ENCODE measurements around the gene RBM17.

The RBM17 gene

GRCh38 chr10:6097063-6097462, 8.2 kb downstream of the RBM17 start:
- TF ChIP-seq CTCF (conservative IDR thresholded peaks at IDR 0.05): no peak
- no peak overlapping the region for H3K27ac ChIP-seq

- no peak overlapping the region for H3K27ac ChIP-seq
- TF ChIP-seq CTCF (conservative IDR thresholded peaks at IDR 0.05): no peak
Measured at GRCh38 chr10:6098156-6098555, 9.3 kb downstream of the RBM17 start.

DNA sequence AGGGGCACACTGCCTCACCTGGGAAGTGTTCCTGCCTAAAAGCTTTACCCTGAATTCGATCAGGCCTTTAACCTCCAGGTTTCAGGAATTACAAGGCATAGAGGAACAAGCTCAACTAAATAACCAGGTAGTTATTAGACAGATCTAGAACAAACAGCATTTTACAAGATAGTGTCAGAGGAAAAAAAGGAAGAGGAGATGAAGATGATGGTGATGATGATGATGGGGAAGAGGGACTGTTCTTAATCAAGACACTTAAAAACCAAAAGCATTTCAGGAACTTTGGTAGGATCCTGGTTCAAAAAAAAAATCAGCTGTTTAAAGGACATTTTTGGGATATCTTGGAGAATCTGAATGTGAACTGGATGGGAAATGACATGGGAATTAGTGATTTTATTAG, 11.5 kb downstream of the RBM17 start:
- no peak for TF ChIP-seq CTCF (conservative IDR thresholded peaks at IDR 0.05)
- peak overlapping the region; percentile 12; the same call in 1 of the 2 replicates for H3K27ac ChIP-seq

DNA sequence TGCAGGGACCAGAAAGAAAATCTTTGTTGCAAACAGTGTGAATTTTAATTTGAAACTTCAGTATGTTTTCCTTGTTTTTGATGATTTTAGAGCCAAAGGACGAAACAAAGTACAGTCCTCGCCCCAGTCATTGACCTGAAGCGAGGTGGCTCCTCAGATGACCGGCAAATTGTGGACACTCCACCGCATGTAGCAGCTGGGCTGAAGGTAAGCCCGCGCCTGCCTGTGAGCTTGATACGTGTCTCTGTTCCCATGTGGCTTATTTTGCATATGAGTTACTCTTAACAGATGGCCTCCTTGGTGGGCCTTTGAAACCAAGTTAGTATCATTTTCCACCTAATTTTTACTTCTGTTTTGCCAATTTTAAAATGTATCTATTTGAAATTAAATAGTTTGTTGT, 12.3 kb downstream of the RBM17 start:
- no peak overlapping the region for H3K27ac ChIP-seq
- TF ChIP-seq CTCF (conservative IDR thresholded peaks at IDR 0.05): no peak

DNA sequence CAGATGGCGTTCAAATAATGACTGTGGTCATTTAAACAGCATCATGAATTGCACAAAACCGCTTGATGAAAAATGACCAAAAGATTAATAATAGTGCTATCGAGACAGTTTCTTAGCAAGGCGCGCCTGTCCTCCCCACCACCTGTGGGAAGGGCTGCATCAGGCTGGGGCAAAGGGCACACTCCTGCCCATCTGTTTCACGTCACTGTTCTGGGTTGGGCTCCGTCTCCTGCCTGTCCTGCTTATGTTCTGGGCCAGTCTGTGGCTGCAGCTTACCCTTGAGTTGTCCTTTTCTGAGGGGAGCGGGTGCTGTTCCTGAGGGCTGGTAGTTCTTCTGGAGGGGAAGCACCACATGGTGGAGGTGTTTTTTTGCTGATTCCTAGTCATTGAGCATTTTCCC, 13.3 kb downstream of the RBM17 start:
- H3K27ac ChIP-seq: no peak overlapping the region
- no peak for TF ChIP-seq CTCF (conservative IDR thresholded peaks at IDR 0.05)

GRCh38 chr10:6103591-6103990, 14.8 kb downstream of the RBM17 start:
- H3K27ac ChIP-seq: no peak overlapping the region
- no peak for TF ChIP-seq CTCF (conservative IDR thresholded peaks at IDR 0.05)

- H3K27ac ChIP-seq: peak overlapping the region; percentile 46
Measured at GRCh38 chr10:6107616-6108015, 18.8 kb downstream of the RBM17 start.

- H3K27ac ChIP-seq: peak overlapping the region; percentile 46
- TF ChIP-seq CTCF (conservative IDR thresholded peaks at IDR 0.05): no peak
Measured at GRCh38 chr10:6108072-6108471, 19.2 kb downstream of the RBM17 start.
